ENCODE results near the gene COL28A1. TPM values are rescaled to one million over a fixed set of nuclear protein-coding genes. Genes with fewer than 3 reads are reported as not detected.

The COL28A1 gene
- total and polyA plus RNA-seq, 3 donors from 2014 or later = 4.0 to 9.2 (median 8.7) TPM

- no peak for DNase-seq
- Histone ChIP-seq H3K4me1 (no peaks in the 10 kb centered on the region), H3K4me3 (no peak overlapping the region), H3K36me3 (ENCODE audit: low read depth, missing control alignments) (no peaks in the 10 kb centered on the region), H3K27ac (no peak overlapping the region), H3K9me3 (no peaks in the 10 kb centered on the region), H3K27me3 (no peaks in the 10 kb centered on the region)
- intact Hi-C loops (cut with DNase I; ENCODE audit: low total_unique reads) = no loop called here
- 76 to 77% methylated on average over 2 of the region's 2 CpGs for WGBS, 2 donors
- TF ChIP-seq CTCF (IDR thresholded peaks at IDR 0.05) (no peak), POLR2A (IDR thresholded peaks at IDR 0.05) (no peak)
These were observed 35.8 kb downstream of the COL28A1 start for GRCh38 chr7:7499892-7500291.

GRCh38 chr7:7498856-7499255 is 36.8 kb downstream of the COL28A1 start:
- no peak for DNase-seq
- Histone ChIP-seq H3K9me3 (no peaks in the 10 kb centered on the region), H3K27me3 (no peaks in the 10 kb centered on the region), H3K4me3 (no peak overlapping the region), H3K4me1 (no peaks in the 10 kb centered on the region), H3K36me3 (ENCODE audit: low read depth, missing control alignments) (no peaks in the 10 kb centered on the region), H3K27ac (no peak overlapping the region)
- 48 to 63% methylated on average over 6 of the region's 6 CpGs for WGBS, 2 donors
- TF ChIP-seq POLR2A (IDR thresholded peaks at IDR 0.05) = no peak
- no peak for TF ChIP-seq CTCF (IDR thresholded peaks at IDR 0.05)
- intact Hi-C loops (cut with DNase I; ENCODE audit: low total_unique reads) = no loop called here

GRCh38 chr7:7496311-7496710 is 39.4 kb downstream of the COL28A1 start:
- no peaks in the 10 kb centered on the region for H3K36me3 ChIP-seq (ENCODE audit: low read depth, missing control alignments)
- H3K4me1 ChIP-seq = no peaks in the 10 kb centered on the region
- no peak overlapping the region for H3K27ac ChIP-seq
- no peak for TF ChIP-seq CTCF (IDR thresholded peaks at IDR 0.05)
- no peak for TF ChIP-seq POLR2A (IDR thresholded peaks at IDR 0.05)
- 91% methylated on average over 2 of the region's 2 CpGs for WGBS, 2 donors
- intact Hi-C loops (cut with DNase I; ENCODE audit: low total_unique reads) = no loop called here
- H3K4me3 ChIP-seq = no peak overlapping the region
- H3K27me3 ChIP-seq = no peaks in the 10 kb centered on the region
- no peak for DNase-seq
- no peaks in the 10 kb centered on the region for H3K9me3 ChIP-seq

- Histone ChIP-seq H3K9me3 (no peaks in the 10 kb centered on the region), H3K36me3 (ENCODE audit: low read depth, missing control alignments) (no peaks in the 10 kb centered on the region), H3K4me3 (no peak overlapping the region), H3K27me3 (no peaks in the 10 kb centered on the region), H3K27ac (no peak overlapping the region), H3K4me1 (no peaks in the 10 kb centered on the region)
- no peak for TF ChIP-seq CTCF (IDR thresholded peaks at IDR 0.05)
- TF ChIP-seq POLR2A (IDR thresholded peaks at IDR 0.05) = no peak
- no peak for DNase-seq
- intact Hi-C loops (cut with DNase I; ENCODE audit: low total_unique reads) = no loop called here
- WGBS, 2 donors = 0 to 50% methylated on average over 1 of the region's 1 CpG
These were observed 40.5 kb downstream of the COL28A1 start for GRCh38 chr7:7495171-7495570.

GRCh38 chr7:7491044-7491443 is 44.6 kb downstream of the COL28A1 start:
- H3K9me3 ChIP-seq = no peaks in the 10 kb centered on the region
- DNase-seq = no peak
- 88% methylated on average over 3 of the region's 3 CpGs for WGBS, 2 donors
- no peaks in the 10 kb centered on the region for H3K36me3 ChIP-seq (ENCODE audit: low read depth, missing control alignments)
- H3K4me1 ChIP-seq = no peaks in the 10 kb centered on the region
- intact Hi-C loops (cut with DNase I; ENCODE audit: low total_unique reads) = no loop called here
- TF ChIP-seq POLR2A (IDR thresholded peaks at IDR 0.05) (no peak), CTCF (IDR thresholded peaks at IDR 0.05) (no peak)
- no peaks in the 10 kb centered on the region for H3K27me3 ChIP-seq
- no peak overlapping the region for H3K4me3 ChIP-seq
- no peak overlapping the region for H3K27ac ChIP-seq
